ENCODE results near the gene MSI2.

GRCh38 chr17:57670769-57671569, 414.6 kb downstream of the MSI2 start:
- no peak for TF ChIP-seq CTCF (IDR thresholded peaks at IDR 0.05)
- TF ChIP-seq POLR2A (IDR thresholded peaks at IDR 0.05), result no peak
